Suprapubic skin (tissue), 4 donors: ENCODE data around the gene PRX. TPM values are rescaled to one million over a fixed set of nuclear protein-coding genes. Genes with fewer than 3 reads are reported as not detected.
A peak's percentile ranks its signal among the peaks of the same experiment; 100 is the strongest.

Experiments
- DNase-seq, 2 donors: peaks; one replicate each; pipeline ENCODE4 v3.0.0-alpha.2; 2019; ENCODE audit warnings: low spot score in 2 of 2
- H3K27ac ChIP-seq: fragments of 200-600 bp; sonication (generic); one replicate; pipeline ENCODE4 v1.5.1; 2019
- H3K27me3 ChIP-seq: fragments of 200-600 bp; sonication (generic); one replicate; pipeline ENCODE4 v1.5.1; 2019
- H3K36me3 ChIP-seq: fragments of 200-600 bp; sonication (generic); one replicate; pipeline ENCODE4 v1.5.1; 2019
- H3K4me1 ChIP-seq: fragments of 200-600 bp; sonication (generic); one replicate; pipeline ENCODE4 v1.5.1; 2019
- H3K4me3 ChIP-seq: fragments of 200-600 bp; sonication (generic); one replicate; pipeline ENCODE4 v1.5.1; 2019; ENCODE audit warnings: mild to moderate bottlenecking
- H3K9me3 ChIP-seq: fragments of 200-600 bp; sonication (generic); one replicate; pipeline ENCODE4 v1.5.1; 2019
- EP300 ChIP-seq: sonication (generic); formaldehyde crosslinking; IDR thresholded peaks from one replicate; pipeline ENCODE4 v1.6.1; 2017; ENCODE audit warnings: antibody characterized with exemption
- POLR2A ChIP-seq, 2 donors: fragments of 450-650 bp; IDR thresholded peaks; one replicate each; pipeline ENCODE4 v1.6.1; 2017; ENCODE audit warnings: antibody characterized with exemption in 2 of 2, mild to moderate bottlenecking in 2 of 2, moderate library complexity in 2 of 2
- POLR2AphosphoS5 ChIP-seq, 3 donors: sonication (generic); formaldehyde crosslinking; IDR thresholded peaks; one replicate each; pipeline ENCODE4 v1.6.1; 2017; ENCODE audit warnings: antibody characterized with exemption in 3 of 3
- WGBS: methylation state at CpG from one replicate; pipeline ENCODE4 v1.1.5; 2018; 5-methylcytosine and 5-hydroxymethylcytosine counted together
- total RNA-seq, 4 donors: library from RNA; depleted of rRNA; stranded (reverse); fragments of >200 nt; gene quantifications; one replicate each; pipeline ENCODE4 v1.1.0, GENCODE V29; 2016
- TF ChIP-seq, protein P1 (sequence below), 2 donors: fragments of 200-600 bp in 1 of 2; fragments of 450-650 bp in 1 of 2; sonication (generic) in 1 of 2; IDR thresholded peaks; one replicate each; pipeline ENCODE4 v1.5.1; 2016 to 2019; ENCODE audit warnings: antibody characterized with exemption in 2 of 2, mild to moderate bottlenecking in 1 of 2, moderate library complexity in 1 of 2

PRX gene
- total RNA-seq, 4 donors from 2014 or later, result 4.1 to 7.3 (median 4.8) TPM

DNA sequence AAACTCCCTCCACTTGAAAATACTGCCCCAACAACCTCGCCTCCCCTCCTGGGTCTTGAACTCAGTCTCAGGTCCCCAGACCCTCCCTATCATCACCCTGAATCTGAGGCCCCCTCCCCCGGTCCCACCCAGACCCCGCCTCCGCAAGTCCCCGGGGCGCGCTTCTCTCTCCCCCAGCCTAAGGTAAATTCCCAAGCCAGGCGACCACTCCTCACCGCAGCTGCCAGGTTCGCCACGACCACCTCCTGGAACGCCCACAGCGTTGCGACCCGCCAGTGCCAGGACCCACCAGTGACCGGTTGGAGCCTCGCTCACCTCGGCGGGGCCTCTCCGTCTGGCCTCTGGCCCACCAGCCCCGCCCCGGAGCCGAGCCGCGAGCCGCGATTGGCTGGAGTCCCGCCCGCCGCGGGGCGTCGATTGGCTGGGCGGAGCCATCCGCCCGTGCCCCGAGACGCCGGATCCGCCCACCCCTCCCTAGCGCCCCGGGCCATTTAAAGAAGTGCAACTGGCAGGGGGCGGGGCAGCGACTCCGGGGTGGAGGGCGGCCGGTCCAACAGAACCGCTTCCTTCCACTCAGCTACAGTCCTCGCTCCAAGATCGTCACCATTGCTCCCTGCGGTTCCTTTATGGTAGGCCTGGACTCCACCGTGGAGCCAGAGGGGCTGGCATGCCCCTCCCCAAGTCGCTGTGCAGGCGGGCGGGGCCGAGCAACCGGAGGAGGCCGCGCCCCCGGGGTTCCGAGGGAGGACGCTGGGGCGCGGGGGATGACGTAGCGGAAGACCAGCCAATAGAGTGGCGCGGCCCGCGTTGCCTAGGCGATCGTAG lies 31.0 kb upstream of the PRX start, which contains the start of gene SERTAD3:
TSS of gene SERTAD3 (minus strand) at position 336 of the 825 bp plus-strand sequence. CDS start 2,255 bp downstream, outside the sequence.
- DNase-seq, result peak; percentile 99
- Histone ChIP-seq H3K4me1 (peaks cover 28% of the 10 kb centered on the region), H3K27me3 (no peaks in the 10 kb centered on the region), H3K9me3 (no peaks in the 10 kb centered on the region), H3K4me3 (peak within 1 kb of the TSS; percentile 94), H3K27ac (peak within 1 kb of the TSS; percentile 97), H3K36me3 (peaks cover 41% of the 10 kb centered on the region)
- 1% methylated on average over 28 of the region's 72 CpGs for WGBS
- TF ChIP-seq POLR2A (IDR thresholded peaks at IDR 0.05) (peak; percentile 69 to 90), EP300 (no peak), POLR2AphosphoS5 (IDR thresholded peaks at IDR 0.05) (peak; percentile 72 to 80 (median 73))
- TF ChIP-seq, protein P1, sequence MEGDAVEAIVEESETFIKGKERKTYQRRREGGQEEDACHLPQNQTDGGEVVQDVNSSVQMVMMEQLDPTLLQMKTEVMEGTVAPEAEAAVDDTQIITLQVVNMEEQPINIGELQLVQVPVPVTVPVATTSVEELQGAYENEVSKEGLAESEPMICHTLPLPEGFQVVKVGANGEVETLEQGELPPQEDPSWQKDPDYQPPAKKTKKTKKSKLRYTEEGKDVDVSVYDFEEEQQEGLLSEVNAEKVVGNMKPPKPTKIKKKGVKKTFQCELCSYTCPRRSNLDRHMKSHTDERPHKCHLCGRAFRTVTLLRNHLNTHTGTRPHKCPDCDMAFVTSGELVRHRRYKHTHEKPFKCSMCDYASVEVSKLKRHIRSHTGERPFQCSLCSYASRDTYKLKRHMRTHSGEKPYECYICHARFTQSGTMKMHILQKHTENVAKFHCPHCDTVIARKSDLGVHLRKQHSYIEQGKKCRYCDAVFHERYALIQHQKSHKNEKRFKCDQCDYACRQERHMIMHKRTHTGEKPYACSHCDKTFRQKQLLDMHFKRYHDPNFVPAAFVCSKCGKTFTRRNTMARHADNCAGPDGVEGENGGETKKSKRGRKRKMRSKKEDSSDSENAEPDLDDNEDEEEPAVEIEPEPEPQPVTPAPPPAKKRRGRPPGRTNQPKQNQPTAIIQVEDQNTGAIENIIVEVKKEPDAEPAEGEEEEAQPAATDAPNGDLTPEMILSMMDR (IDR thresholded peaks at IDR 0.05), result peak in 1 of 2 donors; percentile 11

DNA sequence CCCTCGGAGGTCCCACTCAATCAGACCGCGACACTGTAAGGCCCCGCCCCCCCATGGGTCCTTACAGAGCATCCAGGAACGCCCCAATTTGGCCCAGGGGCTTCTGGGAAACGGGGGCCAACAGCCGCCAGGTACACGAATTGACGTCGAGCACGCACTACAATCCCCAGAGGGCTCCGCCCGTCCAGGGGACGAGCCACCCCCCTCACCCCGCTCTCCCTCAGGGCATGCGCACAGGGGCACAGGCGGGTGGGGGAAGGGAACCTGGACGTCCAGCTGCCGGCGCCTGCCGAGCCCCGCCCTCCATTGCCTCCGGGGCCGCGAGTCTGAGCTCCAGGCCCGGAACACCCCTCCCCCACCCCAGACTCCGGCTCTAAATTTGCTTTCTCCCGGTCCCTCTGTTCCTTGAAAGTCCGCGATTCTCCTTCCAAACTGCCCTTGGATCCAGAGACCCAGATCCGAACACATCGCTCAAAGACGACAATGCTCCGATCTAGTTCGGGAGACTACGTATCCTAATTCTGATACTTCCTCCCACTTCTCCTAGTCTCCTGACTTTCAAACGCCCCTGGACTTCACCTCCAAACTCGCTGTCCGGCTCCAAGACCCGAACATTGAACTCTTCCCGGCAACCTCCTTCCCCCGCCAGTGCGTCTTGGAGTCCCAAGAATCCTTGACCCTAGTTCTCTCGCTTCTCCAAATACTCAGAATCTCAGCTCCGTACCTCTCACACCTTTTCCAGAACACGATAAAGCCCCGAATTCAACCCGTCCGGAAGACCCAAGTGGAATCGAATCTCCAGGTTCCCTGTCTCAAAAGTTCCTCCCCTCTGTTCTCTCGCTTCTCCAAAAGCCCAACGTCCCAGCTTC lies 30.2 kb upstream of the PRX start:
- WGBS, result under 1% methylated on average over 31 of the region's 52 CpGs
- TF ChIP-seq, protein P1 (IDR thresholded peaks at IDR 0.05), result no peak
- no peak for TF ChIP-seq POLR2A (IDR thresholded peaks at IDR 0.05)
- peak; percentile 15 to 86 (median 60) for TF ChIP-seq POLR2AphosphoS5 (IDR thresholded peaks at IDR 0.05)
- TF ChIP-seq EP300, result no peak

DNA sequence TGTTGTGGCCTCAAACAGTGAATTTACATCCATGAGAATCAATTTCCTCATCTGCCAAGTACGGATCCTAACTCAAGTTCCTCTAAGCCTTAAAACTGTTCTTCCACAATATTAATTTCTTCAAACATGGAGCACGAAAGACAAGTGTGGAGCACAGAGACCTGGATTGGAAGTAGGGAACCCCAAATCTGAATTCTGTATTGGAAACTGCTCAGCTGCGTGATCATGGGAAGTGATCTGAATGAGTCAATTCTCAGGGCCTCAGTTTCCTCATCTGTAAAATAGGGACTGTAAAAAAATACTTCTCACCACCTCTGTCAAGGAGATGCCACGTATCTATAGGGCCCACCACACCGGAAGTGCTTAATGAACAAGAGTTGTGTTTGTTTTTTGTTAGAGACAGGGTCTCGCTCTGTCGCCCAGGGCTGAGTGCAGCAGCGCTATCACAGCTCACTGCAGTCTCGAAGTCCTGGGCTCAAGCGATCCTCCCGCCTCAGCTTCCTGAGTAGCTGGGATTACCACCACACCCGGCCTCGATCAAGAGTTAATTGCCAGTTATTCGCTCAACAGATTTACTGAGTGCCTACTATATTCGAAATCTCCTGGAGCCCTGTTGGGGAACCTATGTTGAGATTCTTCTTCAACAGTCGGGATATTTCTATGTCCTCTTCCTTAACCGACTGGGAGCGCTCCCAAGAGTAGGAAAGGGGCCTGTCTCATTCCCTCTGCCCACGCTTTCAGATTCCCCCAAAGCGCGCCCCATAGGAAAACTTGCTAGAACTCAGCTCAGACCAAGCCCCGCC lies 29.4 kb upstream of the PRX start:
- Histone ChIP-seq H3K27me3 (no peaks in the 10 kb centered on the region), H3K9me3 (no peaks in the 10 kb centered on the region), H3K27ac (peak overlapping the region; percentile 97), H3K4me3 (peak overlapping the region; percentile 94), H3K4me1 (peaks cover 28% of the 10 kb centered on the region), H3K36me3 (peaks cover 26% of the 10 kb centered on the region)
- DNase-seq, result no peak
- TF ChIP-seq EP300 (no peak), POLR2A (IDR thresholded peaks at IDR 0.05) (no peak), POLR2AphosphoS5 (IDR thresholded peaks at IDR 0.05) (no peak)
- TF ChIP-seq, protein P1 (IDR thresholded peaks at IDR 0.05), result no peak
- 13% methylated on average over 17 of the region's 22 CpGs for WGBS

More for the DNA sequence above, 30.2 kb upstream of the PRX start:
- Histone ChIP-seq H3K27ac (peak overlapping the region; percentile 97), H3K36me3 (peaks cover 35% of the 10 kb centered on the region), H3K4me1 (peaks cover 28% of the 10 kb centered on the region), H3K27me3 (no peaks in the 10 kb centered on the region), H3K4me3 (peak overlapping the region; percentile 94), H3K9me3 (no peaks in the 10 kb centered on the region)
- peak; percentile 100 for DNase-seq

DNA sequence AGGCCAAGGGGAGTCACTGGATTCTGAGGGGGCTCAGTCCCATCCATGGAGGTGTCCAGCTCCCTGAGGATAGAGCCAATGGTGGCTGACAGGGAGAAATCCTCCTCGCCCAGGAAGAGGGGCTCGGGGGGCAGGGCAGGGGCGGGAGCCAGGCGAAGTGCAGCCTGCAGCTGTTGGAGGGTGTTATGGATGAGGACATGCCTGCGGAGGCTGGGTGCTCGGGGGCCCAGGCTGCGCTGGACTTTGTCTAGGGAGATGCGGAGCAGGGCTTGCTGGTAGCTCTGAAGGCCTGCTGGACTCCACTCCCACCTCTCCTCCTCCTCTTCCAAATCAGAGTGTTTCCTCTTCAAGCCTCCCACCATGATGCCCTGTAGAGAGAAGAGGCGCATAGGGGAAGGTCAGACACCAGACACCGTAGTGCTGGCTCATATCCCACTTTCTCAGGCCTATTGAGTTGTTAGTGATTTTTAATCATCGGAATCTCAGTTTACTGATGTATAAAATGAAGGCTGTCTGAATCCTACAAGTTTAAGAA lies 28.6 kb upstream of the PRX start:
- no peak overlapping the region for H3K27ac ChIP-seq
- no peaks in the 10 kb centered on the region for H3K9me3 ChIP-seq
- TF ChIP-seq EP300 (no peak), POLR2AphosphoS5 (IDR thresholded peaks at IDR 0.05) (no peak), POLR2A (IDR thresholded peaks at IDR 0.05) (no peak)
- TF ChIP-seq, protein P1 (IDR thresholded peaks at IDR 0.05), result no peak
- peaks cover 21% of the 10 kb centered on the region for H3K36me3 ChIP-seq
- no peak overlapping the region for H3K4me3 ChIP-seq
- 77% methylated on average over 11 of the region's 11 CpGs for WGBS
- DNase-seq, result no peak
- H3K4me1 ChIP-seq, result peaks cover 28% of the 10 kb centered on the region
- no peaks in the 10 kb centered on the region for H3K27me3 ChIP-seq
